Stomach smooth muscle (tissue), 2 donors: ENCODE data around the gene SLC5A1.

Source experiments
- H3K27ac ChIP-seq: one replicate; pipeline ENCODE4 v1.7.0; 2013; ENCODE audit warnings: mild to moderate bottlenecking, low read length, inconsistent platforms
- H3K27me3 ChIP-seq, 2 donors: one replicate each; pipeline ENCODE4 v1.7.0; 2013; ENCODE audit warnings: low read length in 2 of 2; ENCODE audit not compliant: insufficient read depth in 2 of 2, control insufficient read depth in 1 of 2
- H3K36me3 ChIP-seq, 2 donors: one replicate each; pipeline ENCODE4 v1.7.0; 2013; ENCODE audit warnings: low read length in 2 of 2; ENCODE audit not compliant: control insufficient read depth in 2 of 2, insufficient read depth in 2 of 2
- H3K4me1 ChIP-seq: one replicate; pipeline ENCODE4 v1.7.0; 2013; ENCODE audit warnings: low read length; ENCODE audit not compliant: control insufficient read depth, insufficient read depth
- H3K4me3 ChIP-seq, 2 donors: one replicate each; pipeline ENCODE4 v1.7.0; 2013; ENCODE audit warnings: low read length in 2 of 2
- H3K9ac ChIP-seq, 2 donors: one replicate each; pipeline ENCODE4 v1.7.0; 2013; ENCODE audit warnings: low read length in 2 of 2, mild to moderate bottlenecking in 1 of 2
- H3K9me3 ChIP-seq, 2 donors: one replicate each; pipeline ENCODE4 v1.7.0; 2013; ENCODE audit warnings: low read length in 2 of 2; ENCODE audit not compliant: control insufficient read depth in 2 of 2
- donor health status: healthy.
- donor health status: Pancreatic carcinoma.

SLC5A1 gene

DNA sequence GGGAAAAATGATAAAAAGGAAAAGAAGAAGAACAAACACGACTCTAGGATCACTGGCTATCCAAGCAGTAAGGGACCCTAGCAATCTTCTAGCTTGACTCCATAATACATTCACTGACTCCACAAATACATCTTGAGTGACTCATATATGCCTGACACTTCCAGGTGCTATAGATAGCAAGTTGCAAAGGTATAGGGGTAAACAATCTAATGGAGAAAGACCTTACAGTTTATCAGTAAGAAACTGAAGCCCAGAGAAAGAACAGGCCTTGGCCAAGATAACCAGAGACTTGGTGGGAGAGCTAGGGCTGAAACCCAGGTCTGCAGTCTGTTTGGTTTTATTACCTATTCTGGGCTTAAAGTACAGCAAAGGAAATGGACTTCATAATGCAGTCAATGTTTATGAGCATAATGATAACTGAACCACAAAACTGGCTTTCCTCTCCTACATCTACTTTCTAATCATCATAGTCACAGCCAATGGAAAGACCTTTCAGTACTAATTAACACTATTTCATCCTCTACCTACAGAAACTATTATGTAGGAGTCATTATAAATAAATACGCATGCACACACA lies 19.7 kb upstream of the SLC5A1 start:
- H3K9ac ChIP-seq, result no peak overlapping the region
- H3K27ac ChIP-seq, result no peak overlapping the region

GRCh38 chr22:32024796-32025195 lies 18.3 kb upstream of the SLC5A1 start:
- Histone ChIP-seq H3K4me3 (no peak overlapping the region), H3K4me1 (no peaks in the 10 kb centered on the region), H3K36me3 (no peaks in the 10 kb centered on the region), H3K27me3 (no peaks in the 10 kb centered on the region), H3K27ac (no peak overlapping the region), H3K9me3 (no peaks in the 10 kb centered on the region), H3K9ac (no peak overlapping the region)

More for the DNA sequence above, 19.7 kb upstream of the SLC5A1 start:
- Histone ChIP-seq H3K9me3 (no peaks in the 10 kb centered on the region), H3K4me3 (no peak overlapping the region), H3K36me3 (no peaks in the 10 kb centered on the region), H3K27me3 (no peaks in the 10 kb centered on the region), H3K4me1 (no peaks in the 10 kb centered on the region)

DNA sequence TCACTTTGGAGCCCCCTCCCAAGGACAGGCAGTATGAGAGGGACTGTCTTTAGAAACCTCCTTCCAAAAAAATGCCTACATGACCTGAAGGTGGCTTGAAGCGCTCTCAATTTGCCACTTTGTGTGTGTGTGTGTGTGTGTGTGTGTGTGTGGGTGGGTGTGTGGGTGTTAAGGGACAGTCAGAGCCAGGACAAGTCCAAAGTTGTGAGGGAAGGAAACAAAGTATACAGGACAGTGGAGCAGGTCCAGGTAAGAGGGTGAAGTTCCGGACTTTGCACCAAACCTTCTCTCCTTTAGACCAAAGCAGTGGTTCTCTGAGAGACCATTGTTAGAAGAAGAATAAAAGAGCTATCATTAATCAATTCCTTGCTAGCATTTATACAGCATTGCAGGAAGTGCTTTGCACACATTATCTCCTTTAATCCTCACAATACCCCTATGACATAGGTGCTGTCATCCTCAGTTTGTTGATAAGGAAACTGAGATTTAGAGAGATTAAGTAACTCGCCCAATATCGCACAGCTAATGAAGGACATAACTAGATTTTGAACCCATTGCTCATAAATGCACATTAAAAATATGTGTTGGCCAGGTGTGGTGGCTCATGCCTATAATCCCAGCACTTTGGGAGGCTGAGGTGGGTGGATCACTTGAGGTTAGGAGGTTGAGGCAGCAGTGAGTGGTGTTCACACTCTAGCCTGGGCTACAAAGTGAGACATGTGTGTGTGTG lies 12.4 kb upstream of the SLC5A1 start:
- Histone ChIP-seq H3K9ac (no peak overlapping the region), H3K4me3 (no peak overlapping the region), H3K27me3 (no peaks in the 10 kb centered on the region), H3K27ac (no peak overlapping the region), H3K9me3 (no peaks in the 10 kb centered on the region), H3K36me3 (no peaks in the 10 kb centered on the region), H3K4me1 (no peaks in the 10 kb centered on the region)

GRCh38 chr22:32031466-32031865 lies 11.6 kb upstream of the SLC5A1 start:
- no peak overlapping the region for H3K4me3 ChIP-seq
- no peaks in the 10 kb centered on the region for H3K9me3 ChIP-seq
- H3K9ac ChIP-seq, result no peak overlapping the region
- no peaks in the 10 kb centered on the region for H3K27me3 ChIP-seq
- no peak overlapping the region for H3K27ac ChIP-seq
- H3K36me3 ChIP-seq, result no peaks in the 10 kb centered on the region
- no peaks in the 10 kb centered on the region for H3K4me1 ChIP-seq

- Histone ChIP-seq H3K9ac (no peak overlapping the region), H3K9me3 (peaks cover 0 to 3% of the 10 kb centered on the region in 2 donors), H3K27ac (no peak overlapping the region), H3K36me3 (no peaks in the 10 kb centered on the region), H3K4me3 (no peak overlapping the region), H3K4me1 (no peaks in the 10 kb centered on the region), H3K27me3 (no peaks in the 10 kb centered on the region)
These were observed 8.8 kb upstream of the SLC5A1 start for GRCh38 chr22:32034275-32034674.

DNA sequence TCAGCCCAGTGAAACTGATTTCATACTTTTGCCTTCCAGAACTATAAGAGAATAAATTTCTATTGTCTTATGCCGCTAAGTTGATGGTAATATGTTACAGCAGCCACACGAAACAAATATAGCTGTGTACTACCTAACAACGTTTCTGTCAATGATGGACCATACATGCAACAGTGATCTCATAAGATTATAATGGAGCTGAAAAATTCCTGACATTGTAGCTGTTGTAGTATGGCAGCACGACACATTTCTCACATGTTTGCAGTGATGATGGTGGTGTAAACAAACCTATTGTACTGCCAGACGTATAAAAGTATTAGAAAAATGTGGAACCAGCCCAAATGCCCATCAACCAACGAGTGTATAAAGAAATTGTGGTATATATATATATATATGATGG lies 5.8 kb upstream of the SLC5A1 start:
- no peak overlapping the region for H3K9ac ChIP-seq
- H3K27me3 ChIP-seq, result peaks cover 0 to 4% of the 10 kb centered on the region in 2 donors
- no peaks in the 10 kb centered on the region for H3K36me3 ChIP-seq

GRCh38 chr22:32040324-32040904 lies 2.6 kb upstream of the SLC5A1 start:
- H3K4me3 ChIP-seq, result no peak overlapping the region
- H3K4me1 ChIP-seq, result no peaks in the 10 kb centered on the region
- H3K27me3 ChIP-seq, result peaks cover 16 to 17% of the 10 kb centered on the region in 2 donors
- H3K36me3 ChIP-seq, result no peaks in the 10 kb centered on the region
- peaks cover 0 to 3% of the 10 kb centered on the region in 2 donors for H3K9me3 ChIP-seq
- no peak overlapping the region for H3K9ac ChIP-seq
- H3K27ac ChIP-seq, result no peak overlapping the region

More for the DNA sequence above, 5.8 kb upstream of the SLC5A1 start:
- peaks cover 0 to 3% of the 10 kb centered on the region in 2 donors for H3K9me3 ChIP-seq
- no peak overlapping the region for H3K27ac ChIP-seq
- H3K4me1 ChIP-seq, result no peaks in the 10 kb centered on the region
- H3K4me3 ChIP-seq, result no peak overlapping the region

DNA sequence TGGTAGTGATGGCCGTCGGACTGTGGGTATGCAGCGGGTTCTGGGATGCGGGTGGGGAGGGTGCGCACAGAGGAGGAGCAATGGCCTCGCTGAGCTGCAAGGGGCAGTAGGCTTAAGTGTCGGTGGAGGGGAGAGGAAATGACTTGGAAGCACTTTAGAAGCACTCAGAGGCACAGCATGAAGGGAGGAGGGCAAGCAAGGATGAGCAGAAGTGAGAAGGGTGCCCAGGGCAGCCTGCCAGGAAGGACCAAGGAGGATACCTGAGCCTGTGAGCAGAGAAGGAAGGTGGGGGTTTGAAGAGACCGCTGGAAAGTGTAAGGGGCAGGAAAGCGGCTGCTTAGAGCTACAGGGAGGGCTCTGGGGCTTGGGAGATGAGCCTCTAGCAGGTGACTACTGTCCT lies 330 bp downstream of the SLC5A1 start:
- no peaks in the 10 kb centered on the region for H3K9me3 ChIP-seq
- no peak overlapping the region for H3K4me3 ChIP-seq
- H3K27ac ChIP-seq, result no peak overlapping the region
- H3K27me3 ChIP-seq, result peaks cover 16 to 17% of the 10 kb centered on the region in 2 donors
- H3K36me3 ChIP-seq, result no peaks in the 10 kb centered on the region
- no peak overlapping the region for H3K9ac ChIP-seq
- no peaks in the 10 kb centered on the region for H3K4me1 ChIP-seq

DNA sequence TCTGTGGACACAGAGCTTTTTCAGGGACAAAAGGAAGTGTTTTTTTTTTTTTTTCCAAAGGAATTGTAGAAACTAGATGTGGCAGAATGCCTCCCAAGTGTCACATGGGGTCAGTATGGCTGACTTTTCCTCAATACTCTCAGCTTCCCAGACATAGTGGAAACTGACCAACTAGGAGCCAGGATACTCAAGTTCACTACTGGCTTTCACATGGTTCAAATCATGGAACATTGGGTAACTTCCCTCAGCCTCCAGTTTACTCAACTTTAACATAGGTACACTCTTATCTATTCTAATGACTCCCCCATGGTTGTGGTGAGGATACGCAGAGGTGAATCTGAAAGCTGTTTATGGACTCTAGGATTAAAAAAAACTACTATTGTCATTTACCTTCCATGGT lies 1.4 kb downstream of the SLC5A1 start:
- Histone ChIP-seq H3K9ac (no peak overlapping the region), H3K9me3 (no peaks in the 10 kb centered on the region), H3K27ac (no peak overlapping the region), H3K27me3 (peaks cover 16 to 17% of the 10 kb centered on the region in 2 donors), H3K36me3 (no peaks in the 10 kb centered on the region), H3K4me3 (no peak overlapping the region), H3K4me1 (no peaks in the 10 kb centered on the region)

DNA sequence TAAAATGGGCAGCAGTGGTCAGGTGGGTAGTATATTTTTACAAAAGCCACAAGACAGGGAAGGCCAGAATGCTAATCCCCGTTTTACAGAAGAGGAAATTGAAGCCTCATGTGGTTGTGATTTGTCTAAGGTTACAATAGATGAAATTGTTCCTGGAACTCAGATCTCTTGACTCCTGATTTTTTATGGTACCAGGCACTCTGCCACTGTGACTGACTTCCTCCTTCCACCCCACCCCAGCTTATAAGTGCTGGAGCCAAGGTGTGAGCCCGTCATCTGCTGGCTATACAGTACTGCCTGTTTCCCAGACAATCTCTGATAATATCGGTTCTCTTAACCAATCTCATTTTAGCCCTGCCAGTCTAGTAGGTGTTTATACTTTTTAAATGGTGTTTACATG lies 1.9 kb downstream of the SLC5A1 start:
- Histone ChIP-seq H3K27me3 (peaks cover 16 to 17% of the 10 kb centered on the region in 2 donors), H3K9ac (no peak overlapping the region), H3K4me3 (no peak overlapping the region), H3K36me3 (no peaks in the 10 kb centered on the region), H3K9me3 (no peaks in the 10 kb centered on the region), H3K4me1 (no peaks in the 10 kb centered on the region), H3K27ac (no peak overlapping the region)

DNA sequence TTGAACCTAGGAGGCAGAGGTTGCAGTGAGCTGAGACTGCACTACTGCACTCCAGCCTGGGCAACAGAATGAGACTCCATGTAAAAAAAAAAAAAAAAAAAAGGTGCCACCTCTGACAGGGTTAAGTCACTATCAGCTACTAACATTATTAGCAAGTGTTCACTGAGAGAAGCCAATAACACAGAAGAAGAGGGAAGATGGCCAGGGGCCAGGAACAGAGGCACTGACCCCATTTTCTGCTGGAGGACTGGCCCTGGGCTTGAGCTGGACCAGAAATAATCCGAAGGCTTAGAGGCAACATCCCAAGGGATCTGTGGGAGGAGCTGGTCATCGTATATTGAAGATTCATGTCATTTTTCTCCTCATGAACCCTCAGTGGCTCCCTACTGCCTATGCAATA lies 5.0 kb downstream of the SLC5A1 start:
- no peaks in the 10 kb centered on the region for H3K9me3 ChIP-seq
- H3K36me3 ChIP-seq, result no peaks in the 10 kb centered on the region
- H3K27me3 ChIP-seq, result peaks cover 7 to 10% of the 10 kb centered on the region in 2 donors
- no peak overlapping the region for H3K27ac ChIP-seq
- no peak overlapping the region for H3K4me3 ChIP-seq
- no peaks in the 10 kb centered on the region for H3K4me1 ChIP-seq
- H3K9ac ChIP-seq, result no peak overlapping the region
